Spleen (tissue), 7 donors: ENCODE data around the gene TIMP2.
A peak's percentile ranks its signal among the peaks of the same experiment; 100 is the strongest.

Experiments
- CTCF ChIP-seq, 11 experiments: fragments of 200-600 bp in 7 of 11; fragments of 450-650 bp in 4 of 11; sonication (generic) in 4 of 11; IDR thresholded peaks in 8 of 11; conservative IDR thresholded peaks in 3 of 11; 1 replicate in 7 of 11; 2 replicates in 4 of 11; pipeline versions ENCODE4 v1.4.0 to v1.8.0; 2016 to 2021; ENCODE audit warnings: antibody characterized with exemption in 11 of 11, inconsistent platforms in 4 of 11, mild to moderate bottlenecking in 1 of 11
- POLR2A ChIP-seq, 3 donors: fragments of 450-650 bp; IDR thresholded peaks; one replicate each; pipeline ENCODE4 v1.5.1; 2017; ENCODE audit warnings: antibody characterized with exemption in 3 of 3, mild to moderate bottlenecking in 1 of 3
- POLR2AphosphoS5 ChIP-seq, 3 donors: sonication (generic); formaldehyde crosslinking; IDR thresholded peaks; one replicate each; pipeline ENCODE4 v1.5.1; 2017; ENCODE audit warnings: antibody characterized with exemption in 3 of 3
- donor health status: DM: no; HTN: no; CAD: no; lungs with moderate emphysema.
- donor health status: DM: no; HTN: no; CAD: no.
- donor health status: DM: no; HTN: no; CAD: no.

DNA sequence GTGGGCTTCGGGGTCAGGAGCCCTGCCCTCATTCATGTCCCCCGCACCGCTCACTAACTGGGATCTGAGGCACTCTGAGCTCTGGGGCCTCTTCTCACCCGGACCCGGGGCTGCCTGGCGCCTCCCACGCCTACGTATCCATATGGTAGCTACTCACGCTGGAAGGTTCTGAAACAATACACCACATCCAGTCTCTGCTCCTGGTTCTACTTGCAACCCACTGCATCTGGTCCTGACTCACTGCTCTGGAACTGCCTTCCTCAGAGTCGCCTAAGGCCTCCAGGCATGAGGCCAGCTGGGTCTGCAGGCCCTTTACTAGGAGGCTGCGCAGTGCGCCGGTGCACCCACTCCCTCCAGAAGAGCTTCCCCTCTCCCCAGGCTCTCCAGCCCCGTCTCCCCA is 102.6 kb downstream of the TIMP2 start:
- no peak for TF ChIP-seq CTCF (IDR thresholded peaks at IDR 0.05 in 8 of 11, conservative IDR thresholded peaks at IDR 0.05 in 3 of 11)
- peak in 1 of 3 donors; percentile 7 for TF ChIP-seq POLR2AphosphoS5 (IDR thresholded peaks at IDR 0.05)
- no peak for TF ChIP-seq POLR2A (IDR thresholded peaks at IDR 0.05)
